Myocyte (in vitro differentiated cells): ENCODE results near the gene JTB. TPM values are rescaled to one million over a fixed set of nuclear protein-coding genes. Genes with fewer than 3 reads are reported as not detected.
"Not testable (repeated sequence)": the region's sequence is repeated elsewhere in the genome, so short reads cannot be mapped to it uniquely, and the experiment has no call there.

Experiments used
- DNase-seq: peaks from one replicate; pipeline ENCODE4 v3.0.0-alpha.2; 2012; ENCODE audit warnings: low read depth
- polyA plus RNA-seq: library from polyadenylated mRNA; unstranded; fragments of >200 nt; gene quantifications from one replicate; pipeline ENCODE4 v1.2.1, GENCODE V29; 2012; ENCODE audit warnings: missing spikeins
- total RNA-seq: library from RNA; depleted of rRNA; stranded (reverse); fragments of >200 nt; gene quantifications from 2 replicates; pipeline ENCODE4 v1.2.3, GENCODE V29; 2014

Gene JTB
- total RNA-seq: 162 and 217 TPM in 2 replicates
- polyA plus RNA-seq: 131 TPM

DNA sequence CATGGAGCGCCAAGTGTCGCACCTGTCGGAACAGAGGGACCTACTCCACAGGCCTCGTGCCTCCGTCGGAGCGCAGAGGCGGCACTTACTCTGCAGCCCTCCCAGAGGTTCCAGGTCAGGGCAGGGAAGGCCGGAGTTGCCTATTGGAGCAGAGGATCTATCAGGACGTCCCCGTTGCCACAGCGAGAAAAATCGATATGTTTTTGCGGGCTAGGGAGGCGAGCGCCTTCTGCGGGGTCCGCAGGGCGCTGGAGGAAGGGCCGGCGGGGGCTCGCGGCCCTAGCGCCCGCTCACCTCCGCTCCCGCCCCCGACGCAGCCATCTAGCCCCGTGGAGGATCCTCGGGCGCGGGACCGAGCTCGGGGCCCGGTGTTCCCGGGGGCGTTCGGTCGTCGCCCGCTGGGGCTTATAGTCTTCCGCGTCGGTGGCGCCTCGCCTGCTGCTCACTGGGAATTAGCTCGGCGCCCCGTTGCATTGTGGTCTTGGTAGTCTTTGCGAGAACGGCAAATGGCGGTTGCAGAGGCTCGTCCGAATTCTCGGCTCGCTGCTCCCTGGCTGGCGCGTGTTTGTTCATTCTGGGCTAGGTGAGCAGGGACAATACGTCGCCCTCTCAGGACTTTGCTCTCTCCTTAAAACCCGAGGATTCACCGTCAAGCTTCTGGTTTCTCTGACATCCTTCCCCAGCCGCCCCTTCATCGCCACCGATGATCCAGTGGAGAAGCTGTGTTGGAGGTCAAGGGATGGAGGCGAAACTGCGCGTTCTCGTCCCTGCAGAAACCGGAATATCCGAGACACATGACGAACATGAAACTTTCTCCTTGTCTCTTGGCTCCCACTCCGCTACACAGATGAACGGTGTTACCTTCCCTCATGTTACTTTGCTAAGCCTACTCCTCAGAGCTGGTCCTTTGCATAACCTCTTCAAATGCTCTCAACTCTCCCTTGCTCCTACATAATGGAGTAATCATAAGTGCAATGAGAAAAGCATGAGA is at the start of gene JTB:
JTB (minus strand) TSS at position 425 of the 991 bp plus-strand sequence; CDS start at position 3, 422 bp downstream.
- DNase-seq: peak; percentile 89

DNA sequence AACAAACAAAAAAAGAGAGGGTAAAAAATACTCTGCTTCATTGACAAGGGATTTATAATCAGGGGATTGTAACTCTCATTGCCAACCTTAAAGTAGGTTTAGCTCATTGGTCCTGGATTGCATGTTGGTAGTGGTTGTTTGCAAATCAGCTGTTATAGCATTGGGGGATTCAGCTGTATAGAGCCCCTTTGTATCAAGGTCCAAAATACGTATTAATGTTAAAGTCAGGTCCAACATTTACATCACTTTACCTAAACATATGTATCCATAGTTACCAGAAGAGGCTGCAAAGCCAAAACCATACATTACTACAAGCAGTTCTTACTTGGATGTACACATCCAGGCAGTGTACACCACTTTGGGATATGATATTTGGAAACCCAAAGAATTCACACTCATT is 42.5 kb upstream of the JTB start:
- no peak for DNase-seq

DNA sequence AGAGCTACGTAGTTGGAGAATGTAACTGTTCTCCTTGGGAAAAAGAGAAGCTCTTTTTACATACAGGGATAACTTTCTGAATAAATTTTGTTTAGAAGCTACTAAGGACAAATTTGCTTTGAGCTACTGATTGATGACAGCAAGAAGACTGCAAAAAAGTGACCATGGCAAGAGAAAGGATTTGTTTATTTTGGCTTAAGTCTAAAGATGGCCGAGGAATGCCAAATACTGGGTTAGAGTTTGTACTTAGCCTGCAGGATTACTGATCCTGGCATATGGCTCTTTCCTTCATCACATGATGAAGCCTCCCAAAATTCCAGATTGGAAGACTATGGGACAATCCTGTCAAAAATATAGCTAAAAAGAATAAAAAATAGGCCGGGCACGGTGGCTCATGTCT is 41.8 kb upstream of the JTB start:
- DNase-seq: no peak

DNA sequence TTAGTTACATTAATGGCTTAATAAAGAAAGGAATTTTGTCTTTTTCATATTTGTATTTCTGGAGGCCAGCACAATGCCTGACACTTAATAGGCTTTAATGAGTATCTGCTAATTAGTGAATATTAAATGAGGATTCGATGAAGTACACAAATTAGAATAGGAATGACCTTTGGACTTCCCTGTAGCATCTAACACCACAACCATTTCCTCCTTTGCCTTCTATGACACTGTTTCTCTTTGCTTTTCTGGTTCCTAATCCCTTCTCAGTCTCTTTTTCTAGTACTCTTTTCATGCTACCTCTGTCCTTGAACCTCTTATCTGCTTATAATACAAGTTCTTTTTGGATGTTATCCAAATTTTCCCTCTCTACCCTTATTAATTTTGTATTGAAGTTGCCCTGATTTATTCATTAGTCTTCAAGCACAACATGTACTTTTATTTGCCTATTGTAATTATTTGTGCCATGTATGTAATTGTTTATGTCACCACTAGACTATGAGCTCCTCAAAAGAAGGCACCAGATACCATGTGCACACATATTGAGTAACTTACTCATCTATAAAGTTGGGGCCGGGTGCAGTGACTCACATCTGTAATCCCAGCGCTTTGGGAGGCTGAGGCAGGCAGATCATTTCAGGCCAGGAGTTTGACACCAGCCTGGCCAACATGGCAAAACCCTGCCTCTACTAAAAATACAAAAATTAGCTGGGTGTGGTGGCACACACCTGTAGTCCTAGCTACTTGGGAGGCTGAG is 36.9 kb upstream of the JTB start:
- DNase-seq: no peak

- not testable (repeated sequence) for DNase-seq
Measured at GRCh38 chr1:154012543-154012942, 35.1 kb upstream of the JTB start.

DNA sequence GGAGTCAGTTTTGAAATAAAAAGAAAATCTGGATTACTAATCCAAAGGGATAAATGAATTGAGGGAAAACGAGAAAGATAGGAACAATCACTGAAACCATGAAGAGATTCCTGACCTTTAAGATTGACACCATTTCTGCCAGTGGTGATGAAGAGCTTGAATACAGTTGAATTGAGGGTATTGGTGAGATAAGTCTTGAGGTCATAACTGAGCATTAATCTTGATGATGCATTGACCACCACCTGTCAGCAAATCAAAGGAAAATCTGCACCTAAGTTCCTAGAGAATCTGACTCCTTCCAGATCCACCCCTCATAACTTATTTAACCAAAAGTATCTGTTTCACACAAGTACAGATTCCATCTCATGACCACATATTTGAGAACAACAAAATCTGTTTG is 34.7 kb upstream of the JTB start:
- no peak for DNase-seq

DNA sequence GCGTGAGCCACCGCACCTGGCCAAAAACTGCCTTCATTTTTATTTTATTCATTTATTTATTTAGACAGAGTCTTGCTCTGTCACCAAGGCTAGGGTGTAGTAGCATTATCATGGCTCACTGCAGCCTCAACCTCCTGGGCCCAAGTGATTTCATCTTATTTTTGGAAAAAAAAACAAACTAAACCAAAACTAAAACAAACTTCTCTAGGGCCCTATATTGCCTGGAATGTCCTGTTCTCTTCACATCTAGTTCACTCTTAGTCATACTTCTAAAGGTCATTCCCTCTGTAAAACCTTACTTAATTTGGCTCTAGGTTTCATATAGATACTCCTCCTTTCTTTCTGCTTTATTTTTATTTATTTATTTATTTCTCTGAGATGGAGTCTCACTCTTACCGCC is 28.7 kb upstream of the JTB start:
- no peak for DNase-seq

- no peak for DNase-seq
Measured at GRCh38 chr1:154000420-154000819, 22.9 kb upstream of the JTB start.

- DNase-seq: not testable (repeated sequence)
Measured at GRCh38 chr1:153996882-153997281, 19.4 kb upstream of the JTB start.

- DNase-seq: no peak
Measured at GRCh38 chr1:153995640-153996039, 18.2 kb upstream of the JTB start.

GRCh38 chr1:153995202-153995601 is 17.7 kb upstream of the JTB start:
- DNase-seq: no peak

GRCh38 chr1:153991806-153992205 is 14.3 kb upstream of the JTB start:
- DNase-seq: no peak

GRCh38 chr1:153991151-153991630 is 13.7 kb upstream of the JTB start:
- no peak for DNase-seq

GRCh38 chr1:153990468-153991150 is 13.1 kb upstream of the JTB start, which contains the start of gene RPS27:
Gene RPS27 (plus strand): TSS chr1:153990762. CDS start chr1:153990797, 35 bp downstream.
- DNase-seq: peak; percentile 99

DNA sequence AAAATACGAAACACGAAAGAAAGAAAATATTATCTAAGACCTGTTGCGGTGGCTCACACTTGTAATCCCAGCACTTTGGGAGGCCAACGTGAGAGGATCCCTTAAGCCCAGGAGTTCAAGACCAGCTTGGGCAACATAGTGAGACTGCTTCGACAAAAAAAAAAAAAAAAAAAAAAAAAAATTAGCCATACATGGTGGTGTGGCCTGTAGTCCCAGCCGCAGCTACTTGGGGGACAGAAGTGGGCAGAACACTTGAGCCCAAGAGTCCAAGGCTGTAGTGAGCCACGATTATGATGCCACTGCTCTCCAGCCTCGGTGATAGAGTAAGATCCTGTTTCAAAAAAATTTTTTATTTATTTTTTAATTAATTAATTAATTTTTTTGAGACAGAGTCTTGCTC is 10.1 kb upstream of the JTB start:
- no peak for DNase-seq

DNA sequence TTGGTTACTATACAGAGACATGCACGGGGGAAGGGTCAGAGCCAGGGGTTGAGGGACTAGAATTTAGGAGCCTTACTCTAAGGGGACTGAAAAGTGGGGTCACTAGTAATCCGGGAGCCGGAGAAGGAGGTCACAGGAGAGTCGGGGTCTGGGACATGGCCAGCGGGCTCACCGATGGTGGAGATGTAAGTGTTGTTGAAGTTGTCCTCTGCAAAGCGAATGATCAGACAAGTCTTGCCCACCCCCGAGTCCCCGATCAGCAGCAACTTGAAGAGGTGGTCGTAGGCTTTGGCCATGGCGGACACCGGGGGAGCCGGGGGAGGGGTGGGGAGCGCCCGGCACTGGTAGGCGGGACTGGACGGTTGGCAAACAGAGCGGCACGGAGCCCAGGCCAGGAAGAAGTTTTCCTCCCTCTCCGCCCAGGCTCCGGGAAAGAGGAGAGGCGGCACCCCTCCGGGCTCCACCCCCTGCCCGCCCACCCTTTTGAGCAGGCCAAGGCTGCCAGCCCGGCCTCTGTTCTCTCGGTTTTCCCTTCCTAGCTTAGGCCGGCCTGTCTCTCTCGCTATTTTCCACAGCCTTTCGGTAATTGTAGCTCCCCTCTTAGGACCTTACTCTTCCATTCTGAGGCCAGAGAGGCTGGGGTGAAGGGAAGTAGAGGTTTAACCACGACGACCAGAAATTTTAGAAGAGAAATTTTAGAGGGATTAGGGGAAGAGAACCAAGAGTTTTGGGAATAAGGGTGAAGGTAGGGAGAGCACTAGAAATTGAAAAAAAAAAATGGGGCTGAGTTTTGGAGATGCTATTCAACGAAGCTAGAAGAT is 8.7 kb upstream of the JTB start, which contains the start of gene RAB13:
RAB13 (minus strand) TSS at position 399 of the 821 bp plus-strand sequence; CDS start at position 296, 103 bp downstream.
- DNase-seq: peak; percentile 88

- DNase-seq: peak; percentile 36
Measured at GRCh38 chr1:153985341-153985912, 8.0 kb upstream of the JTB start.

DNA sequence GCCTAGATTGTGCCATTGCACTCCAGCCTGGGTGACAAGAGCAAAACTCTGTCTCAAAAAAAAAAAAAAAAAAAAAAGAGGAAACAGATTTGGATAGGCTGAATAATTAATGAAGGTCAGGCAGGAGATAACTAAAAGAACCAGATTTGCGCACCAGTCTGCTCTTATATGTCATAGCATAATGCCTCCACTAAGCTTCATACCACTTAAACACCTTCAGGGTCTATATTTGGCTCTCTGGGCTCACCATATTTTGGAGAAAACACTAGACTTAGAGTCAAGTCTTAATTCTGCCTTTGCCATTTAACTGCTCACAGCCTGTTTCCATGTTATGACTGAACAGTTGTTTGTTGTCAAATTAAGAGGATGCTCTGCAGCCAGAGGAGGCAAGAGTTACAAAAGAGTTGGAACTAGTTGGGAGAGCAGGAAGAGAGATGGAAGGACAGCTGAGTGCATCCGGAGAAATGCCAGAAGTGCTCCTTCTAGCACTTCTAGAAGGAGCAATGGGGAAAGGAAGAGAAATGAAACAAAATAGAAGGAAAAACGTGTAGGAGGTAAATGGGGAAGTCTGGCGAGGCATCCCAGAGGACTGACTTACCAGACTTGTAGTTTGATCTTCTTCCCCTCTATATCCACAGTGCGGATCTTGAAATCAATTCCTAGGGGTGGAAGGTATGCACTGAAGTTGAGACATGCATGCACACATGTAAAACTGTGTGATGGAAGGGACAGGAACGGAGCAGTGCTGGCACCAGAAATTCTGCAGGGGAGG is 6.8 kb upstream of the JTB start:
- DNase-seq: no peak

DNA sequence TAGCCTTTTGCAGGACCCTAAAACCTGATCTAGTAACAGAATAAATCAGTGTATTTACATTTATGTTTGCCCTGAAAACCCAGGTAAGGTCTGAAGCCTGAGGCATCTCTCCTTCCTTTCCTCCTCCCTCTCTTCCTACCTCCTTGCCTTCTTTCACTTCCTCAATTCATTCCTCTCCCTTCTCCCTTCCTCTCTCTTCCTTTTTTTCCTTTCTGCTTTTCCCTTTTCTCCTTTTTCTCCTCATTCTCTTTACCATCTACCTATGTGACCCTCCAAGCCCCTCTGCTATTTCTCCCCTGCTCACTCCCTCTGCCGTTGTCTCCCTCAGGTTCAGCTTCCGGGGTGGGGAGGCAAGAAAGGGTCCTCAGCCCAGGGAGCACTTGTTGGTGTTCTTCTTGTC is 4.3 kb upstream of the JTB start:
- DNase-seq: not testable (repeated sequence)
